Measurements from ENCODE around the gene ME3. TPM values are rescaled to one million over a fixed set of nuclear protein-coding genes. Genes with fewer than 3 reads are reported as not detected.
"Not testable (repeated sequence)": the region's sequence is repeated elsewhere in the genome, so short reads cannot be mapped to it uniquely, and the experiment has no call there.

Gene ME3
- total and polyA plus RNA-seq, 2 donors (not counting 1 experiment from before 2014, with no cell fraction given) = 8.8 to 50.7 TPM

DNA sequence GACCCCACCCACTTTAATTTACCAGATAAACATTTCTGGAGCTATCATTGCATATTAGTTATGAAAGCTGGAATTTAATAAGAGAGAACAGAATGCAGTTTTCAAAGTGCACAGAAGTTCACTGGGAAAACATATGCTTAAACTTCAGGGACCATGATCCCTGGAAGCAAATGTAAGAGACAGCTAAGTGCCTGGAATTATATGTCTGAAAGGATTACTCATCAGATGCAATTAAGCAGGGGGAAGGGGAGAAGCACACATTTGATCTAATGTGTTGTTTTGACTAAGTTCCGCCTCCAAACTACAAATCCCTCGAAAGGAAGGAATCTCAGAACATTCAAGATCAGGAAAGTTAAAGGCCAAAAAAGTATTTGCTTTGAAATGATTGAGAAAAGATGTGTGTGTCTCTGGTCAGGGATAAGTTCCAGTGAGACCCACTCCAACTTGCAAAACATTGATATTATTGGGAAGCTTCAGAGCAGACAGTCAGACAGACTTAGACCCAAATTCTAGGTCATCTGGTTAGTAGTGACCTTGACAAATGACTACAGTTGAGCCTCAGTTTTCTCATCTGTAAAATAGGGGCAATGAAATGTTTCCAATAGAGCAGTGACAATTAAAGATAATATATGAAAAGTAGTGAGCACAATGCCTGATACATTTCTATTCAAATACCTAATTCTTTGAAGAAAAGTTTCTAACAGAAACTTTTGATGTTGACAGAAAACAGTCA, 147.6 kb downstream of the ME3 start:
- Histone ChIP-seq H3K9ac (ENCODE audit: insufficient read depth, low read length) (no peak overlapping the region), H3K4me2 (ENCODE audit: extremely low read depth, insufficient read depth, low read length) (peak overlapping the region; percentile 17)

DNA sequence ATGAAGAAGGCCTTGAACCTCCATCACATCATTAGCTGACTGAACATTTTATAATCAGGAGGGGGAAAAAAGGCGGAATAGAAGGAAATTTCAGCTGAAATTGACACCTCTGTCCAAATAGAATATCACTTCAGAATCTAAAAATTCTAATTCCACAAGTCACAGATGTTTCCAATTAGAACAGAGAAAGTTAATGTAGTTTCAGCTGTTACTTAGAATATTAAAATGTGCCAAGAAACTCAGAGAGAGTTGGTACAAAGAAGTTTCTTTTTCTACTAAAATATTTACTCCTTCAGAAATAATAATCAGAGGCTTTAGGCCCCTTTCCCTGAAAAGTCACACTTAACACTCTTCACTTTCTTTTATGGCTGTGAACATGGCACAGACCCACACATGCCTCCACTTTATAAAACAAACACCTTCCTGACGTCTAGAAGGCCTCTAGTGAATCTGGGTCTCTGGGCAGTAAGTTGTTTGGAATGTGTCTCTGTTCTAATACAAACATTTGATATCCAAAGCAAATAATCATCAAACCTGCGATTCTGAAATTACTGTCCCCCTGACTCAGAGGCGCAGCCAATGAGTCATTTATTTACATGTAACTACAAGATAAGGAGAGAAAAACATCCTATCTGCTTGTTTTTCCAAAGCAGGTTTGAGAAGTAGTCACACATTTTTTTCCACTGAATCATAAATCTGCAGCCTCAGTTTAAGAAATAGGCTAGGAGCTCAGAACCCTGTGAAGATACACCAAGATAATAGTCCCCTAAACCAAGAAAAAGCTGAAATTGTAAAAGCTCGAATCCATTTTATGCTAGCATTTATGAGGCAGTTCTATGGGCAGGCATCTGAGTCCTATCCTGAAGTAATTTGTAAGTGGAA, 148.4 kb downstream of the ME3 start:
- Histone ChIP-seq H3K4me2 (ENCODE audit: extremely low read depth, insufficient read depth, low read length) (peak overlapping the region; percentile 51), H3K79me2 (ENCODE audit: control insufficient read depth, insufficient read depth, low read length) (no peaks in the 10 kb centered on the region), H3K9me3 (ENCODE audit: control insufficient read depth, insufficient read depth, low read depth, low read length) (no peaks in the 10 kb centered on the region), H3K36me3 (ENCODE audit: control insufficient read depth, insufficient read depth, low read length) (no peaks in the 10 kb centered on the region), H3K27ac (ENCODE audit: insufficient read depth, low read length) (peak overlapping the region; percentile 46), H3K4me1 (ENCODE audit: control insufficient read depth, extremely low read depth, insufficient read depth, low read length) (peaks cover 9% of the 10 kb centered on the region), H3K9ac (ENCODE audit: insufficient read depth, low read length) (no peak overlapping the region), H3K27me3 (ENCODE audit: control insufficient read depth, insufficient read depth, low read length) (no peaks in the 10 kb centered on the region), H2AFZ (ENCODE audit: low read length) (no peak overlapping the region), H3K4me3 (replicated peaks in 1 of 4; ENCODE audit: control extremely low read depth in 1 of 4, insufficient read depth in 1 of 4, low read depth in 3 of 4, low read length in 4 of 4) (no peak overlapping the region), H4K20me1 (ENCODE audit: control insufficient read depth, extremely low read depth, insufficient read depth, low read length) (no peaks in the 10 kb centered on the region)
- peak; percentile 84 to 98 for DNase-seq (ENCODE audit: low read depth in 2 of 2)
- TF ChIP-seq EZH2 (IDR thresholded peaks at IDR 0.05; ENCODE audit: low read length, missing control alignments) = no peak
- TF ChIP-seq, protein P1, sequence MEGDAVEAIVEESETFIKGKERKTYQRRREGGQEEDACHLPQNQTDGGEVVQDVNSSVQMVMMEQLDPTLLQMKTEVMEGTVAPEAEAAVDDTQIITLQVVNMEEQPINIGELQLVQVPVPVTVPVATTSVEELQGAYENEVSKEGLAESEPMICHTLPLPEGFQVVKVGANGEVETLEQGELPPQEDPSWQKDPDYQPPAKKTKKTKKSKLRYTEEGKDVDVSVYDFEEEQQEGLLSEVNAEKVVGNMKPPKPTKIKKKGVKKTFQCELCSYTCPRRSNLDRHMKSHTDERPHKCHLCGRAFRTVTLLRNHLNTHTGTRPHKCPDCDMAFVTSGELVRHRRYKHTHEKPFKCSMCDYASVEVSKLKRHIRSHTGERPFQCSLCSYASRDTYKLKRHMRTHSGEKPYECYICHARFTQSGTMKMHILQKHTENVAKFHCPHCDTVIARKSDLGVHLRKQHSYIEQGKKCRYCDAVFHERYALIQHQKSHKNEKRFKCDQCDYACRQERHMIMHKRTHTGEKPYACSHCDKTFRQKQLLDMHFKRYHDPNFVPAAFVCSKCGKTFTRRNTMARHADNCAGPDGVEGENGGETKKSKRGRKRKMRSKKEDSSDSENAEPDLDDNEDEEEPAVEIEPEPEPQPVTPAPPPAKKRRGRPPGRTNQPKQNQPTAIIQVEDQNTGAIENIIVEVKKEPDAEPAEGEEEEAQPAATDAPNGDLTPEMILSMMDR (conservative IDR thresholded peaks at IDR 0.05 in 1 of 2, IDR thresholded peaks at IDR 0.05 in 1 of 2; ENCODE audit: low read depth in 1 of 2, low read length in 2 of 2) = no peak

More for the DNA sequence above, 147.6 kb downstream of the ME3 start:
- TF ChIP-seq EZH2 (IDR thresholded peaks at IDR 0.05; ENCODE audit: low read length, missing control alignments) = no peak
- TF ChIP-seq, protein P1 (conservative IDR thresholded peaks at IDR 0.05 in 1 of 2, IDR thresholded peaks at IDR 0.05 in 1 of 2; ENCODE audit: low read depth in 1 of 2, low read length in 2 of 2) = no peak
- H3K27me3 ChIP-seq (ENCODE audit: control insufficient read depth, insufficient read depth, low read length) = no peaks in the 10 kb centered on the region
- H4K20me1 ChIP-seq (ENCODE audit: control insufficient read depth, extremely low read depth, insufficient read depth, low read length) = no peaks in the 10 kb centered on the region
- H2AFZ ChIP-seq (ENCODE audit: low read length) = no peak overlapping the region
- peak; percentile 62 to 81 for DNase-seq (ENCODE audit: low read depth in 2 of 2)
- H3K27ac ChIP-seq (ENCODE audit: insufficient read depth, low read length) = peak overlapping the region; percentile 46
- no peaks in the 10 kb centered on the region for H3K9me3 ChIP-seq (ENCODE audit: control insufficient read depth, insufficient read depth, low read depth, low read length)
- no peaks in the 10 kb centered on the region for H3K79me2 ChIP-seq (ENCODE audit: control insufficient read depth, insufficient read depth, low read length)
- no peaks in the 10 kb centered on the region for H3K36me3 ChIP-seq (ENCODE audit: control insufficient read depth, insufficient read depth, low read length)
- H3K4me1 ChIP-seq (ENCODE audit: control insufficient read depth, extremely low read depth, insufficient read depth, low read length) = peaks cover 2% of the 10 kb centered on the region
- no peak overlapping the region for H3K4me3 ChIP-seq (replicated peaks in 1 of 4; ENCODE audit: control extremely low read depth in 1 of 4, insufficient read depth in 1 of 4, low read depth in 3 of 4, low read length in 4 of 4)

DNA sequence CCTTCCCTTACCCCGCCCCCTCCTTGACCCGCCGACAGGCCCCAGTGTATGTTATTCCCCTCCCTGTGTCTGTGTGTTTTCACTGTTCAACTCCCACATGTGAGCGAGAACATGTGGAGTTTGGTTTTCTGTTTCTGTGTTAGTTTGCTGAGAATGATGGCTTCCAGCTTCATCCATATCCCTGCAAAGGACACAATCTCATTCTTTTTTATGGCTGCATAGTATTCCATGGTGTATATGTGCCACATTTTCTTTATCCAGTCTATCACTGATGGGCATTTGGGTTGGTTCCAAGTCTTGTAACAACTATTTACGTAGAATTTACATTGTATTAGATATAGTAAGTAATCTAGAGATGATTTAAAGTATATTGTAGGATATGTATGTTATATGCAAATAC, 149.9 kb downstream of the ME3 start:
- not testable (repeated sequence) for DNase-seq (ENCODE audit: low read depth in 2 of 2); H4K20me1 ChIP-seq (ENCODE audit: control insufficient read depth, extremely low read depth, insufficient read depth, low read length); H3K9me3 ChIP-seq (ENCODE audit: control insufficient read depth, insufficient read depth, low read depth, low read length); H3K36me3 ChIP-seq (ENCODE audit: control insufficient read depth, insufficient read depth, low read length); H3K4me2 ChIP-seq (ENCODE audit: extremely low read depth, insufficient read depth, low read length); H3K27me3 ChIP-seq (ENCODE audit: control insufficient read depth, insufficient read depth, low read length); H3K4me3 ChIP-seq (replicated peaks in 1 of 4; ENCODE audit: control extremely low read depth in 1 of 4, insufficient read depth in 1 of 4, low read depth in 3 of 4, low read length in 4 of 4); H3K9ac ChIP-seq (ENCODE audit: insufficient read depth, low read length); H2AFZ ChIP-seq (ENCODE audit: low read length); H3K79me2 ChIP-seq (ENCODE audit: control insufficient read depth, insufficient read depth, low read length); H3K27ac ChIP-seq (ENCODE audit: insufficient read depth, low read length)
- peaks cover 13% of the 10 kb centered on the region for H3K4me1 ChIP-seq (ENCODE audit: control insufficient read depth, extremely low read depth, insufficient read depth, low read length)

Measured in fibroblast of lung (primary cell).